ENCODE measurements around the gene KRTAP12-3.

GRCh38 chr21:44656868-44657267 is 864 bp upstream of the KRTAP12-3 start:
- TF ChIP-seq EZH2 (IDR thresholded peaks at IDR 0.05; ENCODE audit: low read length, missing control alignments), result no peak
- TF ChIP-seq CTCF (conservative IDR thresholded peaks at IDR 0.05 in 1 of 2, IDR thresholded peaks at IDR 0.05 in 1 of 2; ENCODE audit: low read depth in 1 of 2, low read length in 2 of 2), result no peak
